DOHH2 (cell line): ENCODE results near the gene GIMAP8.

ENCODE experiments used
- H3F3A ChIP-seq: fragments of 200-600 bp; sonication (generic), shearing (Covaris generic); 2 replicates; pipeline ENCODE4 v1.6.0; 2016; ENCODE audit warnings: antibody characterized with exemption, mild to moderate bottlenecking; ENCODE audit not compliant: control insufficient read depth, insufficient read depth
- H3K27ac ChIP-seq: fragments of 200-600 bp; sonication (generic); 2 replicates; pipeline ENCODE4 v1.5.1; 2014; ENCODE audit warnings: low read depth, mild to moderate bottlenecking, low read length, moderate library complexity
- H3K27me3 ChIP-seq: fragments of 200-600 bp; sonication (generic); 2 replicates; pipeline ENCODE4 v1.6.1; 2014; ENCODE audit warnings: mild to moderate bottlenecking, low read length, mixed read lengths; ENCODE audit not compliant: control insufficient read depth
- H3K36me3 ChIP-seq: fragments of 200-600 bp; sonication (generic); 2 replicates; pipeline ENCODE4 v1.6.1; 2014; ENCODE audit warnings: mild to moderate bottlenecking, low read length, moderate library complexity, mixed read lengths; ENCODE audit not compliant: control insufficient read depth
- H3K4me1 ChIP-seq: fragments of 200-600 bp; sonication (generic); 2 replicates; pipeline ENCODE4 v1.6.1; 2014; ENCODE audit warnings: mild to moderate bottlenecking, low read length, mixed read lengths; ENCODE audit not compliant: control insufficient read depth
- H3K4me2 ChIP-seq: fragments of 200-600 bp; sonication (generic); 2 replicates; pipeline ENCODE4 v1.6.0; 2014; ENCODE audit warnings: mild to moderate bottlenecking, low read length, moderate library complexity
- H3K4me3 ChIP-seq: fragments of 200-600 bp; sonication (generic); 2 replicates; pipeline ENCODE4 v1.5.1; 2014; ENCODE audit warnings: mild to moderate bottlenecking, low read length, mixed read lengths
- H3K79me2 ChIP-seq: fragments of 200-600 bp; sonication (generic); 2 replicates; pipeline ENCODE4 v1.6.1; 2014; ENCODE audit warnings: mild to moderate bottlenecking, low read length, mixed read lengths; ENCODE audit not compliant: control insufficient read depth
- H3K9me2 ChIP-seq: fragments of 200-600 bp; sonication (generic); replicated peaks from 2 replicates; pipeline ENCODE4 v1.6.1; 2014; ENCODE audit warnings: mild to moderate bottlenecking, low read length, mixed read lengths; ENCODE audit not compliant: control insufficient read depth
- H3K9me3 ChIP-seq: fragments of 200-600 bp; sonication (generic); 2 replicates; pipeline ENCODE4 v1.6.1; 2014; ENCODE audit warnings: antibody characterized with exemption, low read length, mixed read lengths; ENCODE audit not compliant: control insufficient read depth, insufficient read depth
- H4K20me1 ChIP-seq: fragments of 200-600 bp; sonication (generic); 2 replicates; pipeline ENCODE4 v1.6.0; 2014; ENCODE audit warnings: low read depth, mild to moderate bottlenecking, antibody characterized with exemption, low read length, moderate library complexity; ENCODE audit not compliant: control insufficient read depth, insufficient read depth
- EZH2phosphoT487 ChIP-seq: fragments of 200-600 bp; sonication (generic); IDR thresholded peaks from 2 replicates; pipeline ENCODE4 v1.6.1; 2017; ENCODE audit warnings: borderline replicate concordance, mild to moderate bottlenecking, antibody characterized with exemption, low read length, moderate library complexity, mixed read lengths
- TF ChIP-seq, protein P1 (sequence below): fragments of 200-600 bp; sonication (generic); IDR thresholded peaks from one replicate; pipeline ENCODE4 v1.5.1; 2014; ENCODE audit warnings: antibody characterized with exemption, mild to moderate bottlenecking, low read depth, low read length; ENCODE audit not compliant: poor library complexity, severe bottlenecking

GIMAP8 gene

DNA sequence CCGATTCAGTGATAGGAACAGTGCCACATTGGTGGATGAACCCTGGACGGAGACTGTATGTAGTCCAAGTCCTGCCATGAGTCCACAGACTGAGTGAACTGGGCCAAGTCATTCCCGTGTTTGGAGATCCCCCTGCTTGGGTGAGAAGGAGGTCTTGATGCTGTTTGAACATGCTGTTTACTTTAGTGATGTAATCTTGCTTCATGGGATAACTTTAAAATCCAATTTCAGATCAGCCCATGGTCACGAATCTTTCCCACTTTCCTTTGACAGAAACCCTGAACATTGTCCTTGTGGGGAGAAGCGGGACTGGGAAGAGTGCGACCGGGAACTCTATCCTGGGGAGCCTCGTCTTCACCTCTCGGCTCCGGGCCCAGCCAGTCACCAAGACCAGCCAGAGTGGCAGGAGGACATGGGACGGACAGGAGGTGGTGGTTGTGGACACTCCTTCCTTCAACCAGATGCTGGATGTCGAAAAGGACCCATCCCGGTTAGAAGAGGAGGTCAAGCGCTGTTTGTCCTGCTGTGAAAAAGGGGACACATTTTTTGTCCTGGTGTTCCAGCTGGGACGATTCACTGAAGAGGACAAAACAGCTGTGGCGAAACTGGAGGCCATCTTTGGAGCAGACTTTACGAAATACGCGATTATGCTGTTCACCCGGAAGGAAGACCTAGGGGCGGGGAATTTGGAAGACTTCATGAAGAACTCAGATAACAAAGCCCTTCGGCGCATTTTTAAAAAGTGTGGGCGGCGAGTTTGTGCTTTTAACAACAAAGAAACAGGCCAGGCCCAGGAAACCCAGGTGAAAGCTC, 26.6 kb downstream of the GIMAP8 start:
- Histone ChIP-seq H3K9me3 (no peaks in the 10 kb centered on the region), H3K9me2 (no peaks in the 10 kb centered on the region), H3K36me3 (no peaks in the 10 kb centered on the region), H3K27me3 (peaks cover 14% of the 10 kb centered on the region), H3K4me2 (no peak overlapping the region), H3F3A (no peaks in the 10 kb centered on the region), H3K79me2 (no peaks in the 10 kb centered on the region), H3K4me1 (no peaks in the 10 kb centered on the region), H3K27ac (no peak overlapping the region), H4K20me1 (no peaks in the 10 kb centered on the region), H3K4me3 (no peak overlapping the region)
- TF ChIP-seq, protein P1, sequence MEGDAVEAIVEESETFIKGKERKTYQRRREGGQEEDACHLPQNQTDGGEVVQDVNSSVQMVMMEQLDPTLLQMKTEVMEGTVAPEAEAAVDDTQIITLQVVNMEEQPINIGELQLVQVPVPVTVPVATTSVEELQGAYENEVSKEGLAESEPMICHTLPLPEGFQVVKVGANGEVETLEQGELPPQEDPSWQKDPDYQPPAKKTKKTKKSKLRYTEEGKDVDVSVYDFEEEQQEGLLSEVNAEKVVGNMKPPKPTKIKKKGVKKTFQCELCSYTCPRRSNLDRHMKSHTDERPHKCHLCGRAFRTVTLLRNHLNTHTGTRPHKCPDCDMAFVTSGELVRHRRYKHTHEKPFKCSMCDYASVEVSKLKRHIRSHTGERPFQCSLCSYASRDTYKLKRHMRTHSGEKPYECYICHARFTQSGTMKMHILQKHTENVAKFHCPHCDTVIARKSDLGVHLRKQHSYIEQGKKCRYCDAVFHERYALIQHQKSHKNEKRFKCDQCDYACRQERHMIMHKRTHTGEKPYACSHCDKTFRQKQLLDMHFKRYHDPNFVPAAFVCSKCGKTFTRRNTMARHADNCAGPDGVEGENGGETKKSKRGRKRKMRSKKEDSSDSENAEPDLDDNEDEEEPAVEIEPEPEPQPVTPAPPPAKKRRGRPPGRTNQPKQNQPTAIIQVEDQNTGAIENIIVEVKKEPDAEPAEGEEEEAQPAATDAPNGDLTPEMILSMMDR, result no peak
- no peak for TF ChIP-seq EZH2phosphoT487

DNA sequence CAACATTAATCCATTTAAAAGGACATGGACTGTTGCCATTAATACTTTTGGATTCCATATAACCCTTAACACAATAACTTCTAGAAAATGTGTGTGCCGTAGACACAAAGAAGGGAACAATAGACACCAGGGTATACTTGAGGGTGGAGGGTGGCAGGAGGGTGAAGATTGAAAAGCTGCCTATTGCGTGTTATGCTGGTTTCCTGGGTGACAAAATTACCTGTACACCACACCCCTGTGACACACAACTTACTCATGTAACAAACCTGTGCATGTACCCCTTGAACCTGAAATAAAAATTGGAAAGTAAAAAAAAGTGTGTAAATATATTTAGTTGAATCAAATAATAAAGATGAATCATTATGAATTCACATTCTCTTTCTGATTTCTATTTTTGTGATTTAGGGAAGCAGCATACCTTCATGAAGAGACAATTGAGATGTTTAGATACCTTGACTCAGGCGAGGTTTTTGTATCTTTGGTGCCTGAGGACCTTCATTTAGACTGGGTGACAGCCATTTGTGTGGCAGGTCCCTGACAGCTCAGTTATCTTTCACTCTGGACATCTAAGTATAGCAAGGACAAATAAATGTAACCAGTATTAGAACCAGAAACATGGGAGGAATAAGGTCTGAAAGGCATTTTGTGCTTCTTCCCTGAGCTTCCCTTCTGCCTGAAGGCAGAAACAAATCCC, 28.7 kb downstream of the GIMAP8 start:
- peaks cover 14% of the 10 kb centered on the region for H3K27me3 ChIP-seq
- TF ChIP-seq EZH2phosphoT487, result no peak
- TF ChIP-seq, protein P1, result no peak

DNA sequence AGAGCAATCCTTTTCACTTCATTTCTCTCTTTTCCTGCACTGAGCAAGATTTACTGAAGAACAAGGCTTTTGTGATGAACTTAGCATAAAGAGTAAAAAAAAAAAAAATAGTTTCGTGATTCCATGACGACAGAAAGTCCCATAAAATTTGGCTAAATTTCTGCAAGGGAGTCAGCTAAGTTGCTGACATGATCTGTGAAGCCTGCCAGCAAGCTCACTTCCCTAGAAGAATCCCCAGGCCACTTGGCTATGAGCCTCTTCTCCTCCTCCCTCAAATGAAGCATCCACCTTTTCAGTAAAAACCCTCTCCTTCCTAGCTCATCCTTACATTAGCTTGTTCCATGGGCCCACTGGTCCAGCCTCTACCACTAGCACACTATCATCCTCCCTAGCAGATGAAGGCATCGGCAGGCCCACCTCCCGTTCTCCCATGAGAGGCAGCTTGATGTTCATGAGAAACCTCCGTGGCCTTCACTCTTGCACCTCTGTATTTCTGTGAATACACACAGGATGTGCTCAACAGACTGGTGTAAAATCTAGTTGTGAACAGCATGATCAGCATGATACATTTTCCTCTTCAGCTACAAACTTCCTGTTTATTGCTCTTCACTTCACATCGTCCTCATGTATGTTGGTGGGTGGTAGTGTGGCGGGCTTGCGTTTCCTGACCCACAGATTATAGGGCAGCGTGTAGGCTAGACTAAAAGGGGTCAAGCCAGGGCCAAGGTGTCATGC, 30.9 kb downstream of the GIMAP8 start:
- no peaks in the 10 kb centered on the region for H3F3A ChIP-seq
- H3K4me2 ChIP-seq, result no peak overlapping the region
- H4K20me1 ChIP-seq, result no peaks in the 10 kb centered on the region
- no peaks in the 10 kb centered on the region for H3K9me3 ChIP-seq
- H3K4me3 ChIP-seq, result no peak overlapping the region
- peaks cover 9% of the 10 kb centered on the region for H3K27me3 ChIP-seq
- H3K9me2 ChIP-seq, result no peaks in the 10 kb centered on the region
- H3K4me1 ChIP-seq, result no peaks in the 10 kb centered on the region
- H3K79me2 ChIP-seq, result no peaks in the 10 kb centered on the region
- TF ChIP-seq EZH2phosphoT487, result no peak
- TF ChIP-seq, protein P1, result no peak
- H3K27ac ChIP-seq, result no peak overlapping the region
- H3K36me3 ChIP-seq, result no peaks in the 10 kb centered on the region

More for the DNA sequence above, 28.7 kb downstream of the GIMAP8 start:
- H3K4me1 ChIP-seq, result no peaks in the 10 kb centered on the region
- H3K9me3 ChIP-seq, result no peaks in the 10 kb centered on the region
- H3K4me3 ChIP-seq, result no peak overlapping the region
- no peaks in the 10 kb centered on the region for H3K9me2 ChIP-seq
- no peak overlapping the region for H3K4me2 ChIP-seq
- H4K20me1 ChIP-seq, result no peaks in the 10 kb centered on the region
- H3K79me2 ChIP-seq, result no peaks in the 10 kb centered on the region
- no peaks in the 10 kb centered on the region for H3K36me3 ChIP-seq
- no peaks in the 10 kb centered on the region for H3F3A ChIP-seq
- H3K27ac ChIP-seq, result no peak overlapping the region
